Measurements from ENCODE around the gene GHRH.
A peak's percentile ranks its signal among the peaks of the same experiment; 100 is the strongest.

GHRH gene

DNA sequence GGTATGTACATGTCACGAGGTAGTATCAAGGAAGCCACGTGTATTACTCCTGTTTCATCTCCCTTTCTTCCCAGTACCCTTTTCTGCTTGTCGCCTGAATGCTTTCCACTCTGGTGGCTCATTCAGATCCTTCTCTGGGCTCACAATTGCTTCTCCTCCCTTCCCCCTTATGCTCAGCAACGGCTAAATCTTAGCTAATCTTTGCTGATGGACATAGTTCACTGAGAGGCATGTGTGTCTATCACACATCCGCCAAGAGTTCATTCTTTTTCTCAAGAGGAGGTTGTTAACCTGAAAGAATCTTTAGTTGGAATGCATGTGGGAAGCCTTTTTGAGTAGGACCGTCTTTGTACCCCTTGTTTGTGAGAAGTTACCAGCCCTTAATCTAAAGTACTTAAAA lies 56.5 kb downstream of the GHRH start:
- Histone ChIP-seq H3K79me2 (ENCODE audit: control insufficient read depth, insufficient read depth, low read length, unreplicated experiment) (peaks cover 12% of the 10 kb centered on the region), H3K27me3 (ENCODE audit: insufficient read depth, low read length) (no peaks in the 10 kb centered on the region), H3K4me1 (ENCODE audit: control insufficient read depth, insufficient read depth, low read length, unreplicated experiment) (peaks cover 10% of the 10 kb centered on the region), H2AFZ (ENCODE audit: low read length, unreplicated experiment) (no peak overlapping the region), H3K27ac (ENCODE audit: low read depth, low read length) (no peak overlapping the region), H3K4me3 (ENCODE audit: low read depth, low read length) (no peak overlapping the region), H3K36me3 (ENCODE audit: insufficient read depth, low read length) (peaks cover 44% of the 10 kb centered on the region)

DNA sequence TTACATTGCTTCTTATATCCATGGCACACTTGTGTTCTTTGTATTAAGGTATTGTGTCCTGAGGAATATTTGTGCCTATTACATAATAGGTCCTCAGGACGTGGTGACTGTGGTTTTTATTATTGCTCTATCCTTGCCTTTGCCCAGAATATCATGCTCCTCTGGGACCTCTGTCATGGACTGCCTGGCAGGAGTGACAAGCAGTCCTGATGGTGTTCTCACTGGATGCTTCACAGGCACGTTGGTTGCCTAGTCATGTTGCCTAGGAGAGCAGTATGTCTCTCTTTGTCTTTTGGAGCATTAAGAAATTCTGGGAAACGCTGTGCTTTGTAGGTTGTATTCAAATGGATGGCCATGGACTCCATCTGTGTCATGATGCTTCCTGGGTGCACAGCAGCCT lies 57.6 kb downstream of the GHRH start:
- Histone ChIP-seq H3K36me3 (ENCODE audit: insufficient read depth, low read length) (peaks cover 46% of the 10 kb centered on the region), H3K79me2 (ENCODE audit: control insufficient read depth, insufficient read depth, low read length, unreplicated experiment) (peaks cover 14% of the 10 kb centered on the region), H3K4me1 (ENCODE audit: control insufficient read depth, insufficient read depth, low read length, unreplicated experiment) (peaks cover 10% of the 10 kb centered on the region), H3K27me3 (ENCODE audit: insufficient read depth, low read length) (no peaks in the 10 kb centered on the region), H3K4me3 (ENCODE audit: low read depth, low read length) (no peak overlapping the region), H2AFZ (ENCODE audit: low read length, unreplicated experiment) (no peak overlapping the region), H3K27ac (ENCODE audit: low read depth, low read length) (no peak overlapping the region)

DNA sequence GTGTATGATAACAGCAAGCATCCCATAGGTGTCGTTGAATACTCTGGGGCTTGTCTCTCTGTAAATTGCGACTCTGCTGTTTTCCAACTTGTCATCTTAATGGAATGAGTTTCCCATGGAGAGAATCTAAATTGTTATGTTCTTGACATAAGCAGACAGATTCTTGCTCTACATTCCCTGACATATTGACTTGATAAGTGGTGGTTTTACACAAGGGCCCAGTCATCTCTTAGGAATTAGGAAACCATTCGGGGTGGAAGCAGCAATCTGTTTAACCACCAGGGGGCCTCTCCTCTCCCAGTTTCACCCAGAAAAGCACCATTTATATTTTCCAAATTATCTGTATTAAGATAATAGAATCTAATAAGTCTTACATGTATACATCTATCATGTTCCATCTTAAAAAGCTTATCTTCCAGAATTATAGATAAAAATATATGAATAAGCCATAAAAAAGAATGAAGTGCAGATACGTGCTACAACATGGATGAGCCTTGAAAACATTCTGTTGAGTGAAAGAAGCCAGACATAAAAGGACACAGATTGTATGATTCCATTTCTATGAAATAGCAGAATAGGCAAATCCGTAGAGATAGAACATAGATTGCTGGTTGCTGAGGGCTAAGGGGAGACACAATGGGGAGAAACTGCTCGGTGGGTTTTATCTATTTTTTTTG lies 59.2 kb downstream of the GHRH start:
- peaks cover 10% of the 10 kb centered on the region for H3K4me1 ChIP-seq (ENCODE audit: control insufficient read depth, insufficient read depth, low read length, unreplicated experiment)
- H3K4me3 ChIP-seq (ENCODE audit: low read depth, low read length): peak overlapping the region; percentile 69
- H3K79me2 ChIP-seq (ENCODE audit: control insufficient read depth, insufficient read depth, low read length, unreplicated experiment): peaks cover 22% of the 10 kb centered on the region
- H3K27me3 ChIP-seq (ENCODE audit: insufficient read depth, low read length): no peaks in the 10 kb centered on the region
- H3K36me3 ChIP-seq (ENCODE audit: insufficient read depth, low read length): peaks cover 38% of the 10 kb centered on the region
- H2AFZ ChIP-seq (ENCODE audit: low read length, unreplicated experiment): peak overlapping the region; percentile 18
- peak overlapping the region; percentile 97 for H3K27ac ChIP-seq (ENCODE audit: low read depth, low read length)

GRCh38 chr20:37201827-37202162 lies 59.8 kb downstream of the GHRH start:
- H3K4me3 ChIP-seq (ENCODE audit: low read depth, low read length): peak overlapping the region; percentile 69
- H2AFZ ChIP-seq (ENCODE audit: low read length, unreplicated experiment): peak overlapping the region; percentile 18
- peaks cover 32% of the 10 kb centered on the region for H3K36me3 ChIP-seq (ENCODE audit: insufficient read depth, low read length)
- peaks cover 10% of the 10 kb centered on the region for H3K4me1 ChIP-seq (ENCODE audit: control insufficient read depth, insufficient read depth, low read length, unreplicated experiment)
- H3K27me3 ChIP-seq (ENCODE audit: insufficient read depth, low read length): no peaks in the 10 kb centered on the region
- peaks cover 28% of the 10 kb centered on the region for H3K79me2 ChIP-seq (ENCODE audit: control insufficient read depth, insufficient read depth, low read length, unreplicated experiment)
- H3K27ac ChIP-seq (ENCODE audit: low read depth, low read length): peak overlapping the region; percentile 97

All from ACC112 (cell line).